ENCODE results near the gene NOS3. TPM values are rescaled to one million over a fixed set of nuclear protein-coding genes. Genes with fewer than 3 reads are reported as not detected.

Gene NOS3
- total RNA-seq, 1 donor from 2014 or later, result 15.1 TPM

GRCh38 chr7:150967349-150967748 is 23.5 kb upstream of the NOS3 start:
- Histone ChIP-seq H3K4me3 (no peak overlapping the region), H3K36me3 (no peaks in the 10 kb centered on the region), H3K27ac (no peak overlapping the region), H3K9me3 (no peaks in the 10 kb centered on the region), H3K4me1 (peaks cover 34% of the 10 kb centered on the region), H3K27me3 (ENCODE audit: low read depth) (peaks cover 29% of the 10 kb centered on the region)
- intact Hi-C loops (cut with DNase I), result no loop called here
- TF ChIP-seq, protein P1, sequence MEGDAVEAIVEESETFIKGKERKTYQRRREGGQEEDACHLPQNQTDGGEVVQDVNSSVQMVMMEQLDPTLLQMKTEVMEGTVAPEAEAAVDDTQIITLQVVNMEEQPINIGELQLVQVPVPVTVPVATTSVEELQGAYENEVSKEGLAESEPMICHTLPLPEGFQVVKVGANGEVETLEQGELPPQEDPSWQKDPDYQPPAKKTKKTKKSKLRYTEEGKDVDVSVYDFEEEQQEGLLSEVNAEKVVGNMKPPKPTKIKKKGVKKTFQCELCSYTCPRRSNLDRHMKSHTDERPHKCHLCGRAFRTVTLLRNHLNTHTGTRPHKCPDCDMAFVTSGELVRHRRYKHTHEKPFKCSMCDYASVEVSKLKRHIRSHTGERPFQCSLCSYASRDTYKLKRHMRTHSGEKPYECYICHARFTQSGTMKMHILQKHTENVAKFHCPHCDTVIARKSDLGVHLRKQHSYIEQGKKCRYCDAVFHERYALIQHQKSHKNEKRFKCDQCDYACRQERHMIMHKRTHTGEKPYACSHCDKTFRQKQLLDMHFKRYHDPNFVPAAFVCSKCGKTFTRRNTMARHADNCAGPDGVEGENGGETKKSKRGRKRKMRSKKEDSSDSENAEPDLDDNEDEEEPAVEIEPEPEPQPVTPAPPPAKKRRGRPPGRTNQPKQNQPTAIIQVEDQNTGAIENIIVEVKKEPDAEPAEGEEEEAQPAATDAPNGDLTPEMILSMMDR (IDR thresholded peaks at IDR 0.05), result no peak
- ATAC-seq (no peak), DNase-seq (no peak)

DNA sequence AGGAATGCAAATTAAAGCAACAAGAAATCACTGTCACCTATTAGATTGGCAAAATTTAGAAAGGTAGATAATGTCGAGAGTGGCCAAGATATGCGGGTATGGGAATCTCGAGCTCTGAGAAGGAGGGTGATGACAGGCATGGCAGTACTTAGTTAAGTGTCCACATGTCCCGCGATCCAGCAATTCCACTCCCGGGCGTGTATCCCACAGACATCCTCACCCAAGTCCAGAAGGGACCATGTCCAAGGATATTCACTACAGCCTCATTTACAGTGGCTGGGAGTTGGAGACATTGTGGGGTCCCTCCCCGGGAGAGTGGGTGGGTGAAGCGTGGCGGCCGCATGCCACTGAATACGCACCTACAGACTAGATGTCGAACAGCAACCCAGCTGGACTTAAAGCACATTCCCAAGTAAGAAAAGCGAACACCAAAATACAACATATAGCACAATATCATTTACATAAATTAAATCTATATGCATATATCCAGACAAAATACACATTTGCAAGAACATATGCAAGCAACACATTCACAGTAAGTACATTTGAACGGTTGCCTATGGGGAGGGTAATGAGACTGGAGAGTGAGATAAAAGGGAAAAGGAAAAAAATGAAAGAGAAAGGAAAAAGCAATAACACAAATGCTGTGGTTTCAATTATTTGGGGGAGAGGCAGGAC is 22.6 kb upstream of the NOS3 start:
- TF ChIP-seq, protein P1 (IDR thresholded peaks at IDR 0.05), result no peak
- Histone ChIP-seq H3K4me1 (peaks cover 28% of the 10 kb centered on the region), H3K9me3 (no peaks in the 10 kb centered on the region), H3K27ac (no peak overlapping the region), H3K36me3 (no peaks in the 10 kb centered on the region), H3K4me3 (no peak overlapping the region), H3K27me3 (ENCODE audit: low read depth) (peaks cover 27% of the 10 kb centered on the region)
- intact Hi-C loops (cut with DNase I), result no loop called here
- ATAC-seq, result no peak
- no peak for DNase-seq

GRCh38 chr7:150968734-150969372 is 22.0 kb upstream of the NOS3 start:
- no peak overlapping the region for H3K4me3 ChIP-seq
- H3K9me3 ChIP-seq, result no peaks in the 10 kb centered on the region
- DNase-seq (no peak), ATAC-seq (peak; percentile 30 to 43)
- intact Hi-C loops (cut with DNase I), result no loop called here
- H3K4me1 ChIP-seq, result peaks cover 26% of the 10 kb centered on the region
- no peak overlapping the region for H3K27ac ChIP-seq
- TF ChIP-seq, protein P1 (IDR thresholded peaks at IDR 0.05), result no peak
- peaks cover 25% of the 10 kb centered on the region for H3K27me3 ChIP-seq (ENCODE audit: low read depth)
- no peaks in the 10 kb centered on the region for H3K36me3 ChIP-seq

DNA sequence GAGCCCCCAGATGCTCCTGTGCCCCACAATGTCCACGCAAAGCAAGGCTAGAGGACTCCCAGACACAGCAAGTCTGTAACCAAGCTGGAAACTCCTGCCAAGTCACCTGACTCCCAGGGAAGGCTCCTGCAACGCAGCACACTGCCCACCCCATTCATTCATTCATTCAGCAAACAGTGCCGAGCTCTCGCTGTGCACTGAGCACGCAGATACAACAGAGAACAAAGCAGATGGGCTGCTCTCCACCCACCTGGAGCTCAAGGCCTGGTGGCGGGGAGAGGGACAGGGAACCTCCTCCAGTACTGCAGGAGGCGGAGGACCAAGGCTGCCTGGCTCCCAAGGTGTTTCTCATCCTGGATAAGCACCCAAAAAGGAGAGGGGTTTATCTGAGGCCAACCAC is 21.3 kb upstream of the NOS3 start:
- no peak overlapping the region for H3K27ac ChIP-seq
- no peak for ATAC-seq
- H3K36me3 ChIP-seq, result no peaks in the 10 kb centered on the region
- intact Hi-C loops (cut with DNase I), result no loop called here
- peaks cover 27% of the 10 kb centered on the region for H3K27me3 ChIP-seq (ENCODE audit: low read depth)
- no peak for DNase-seq
- TF ChIP-seq, protein P1 (IDR thresholded peaks at IDR 0.05), result no peak
- H3K9me3 ChIP-seq, result no peaks in the 10 kb centered on the region
- H3K4me3 ChIP-seq, result no peak overlapping the region
- H3K4me1 ChIP-seq, result peaks cover 23% of the 10 kb centered on the region

DNA sequence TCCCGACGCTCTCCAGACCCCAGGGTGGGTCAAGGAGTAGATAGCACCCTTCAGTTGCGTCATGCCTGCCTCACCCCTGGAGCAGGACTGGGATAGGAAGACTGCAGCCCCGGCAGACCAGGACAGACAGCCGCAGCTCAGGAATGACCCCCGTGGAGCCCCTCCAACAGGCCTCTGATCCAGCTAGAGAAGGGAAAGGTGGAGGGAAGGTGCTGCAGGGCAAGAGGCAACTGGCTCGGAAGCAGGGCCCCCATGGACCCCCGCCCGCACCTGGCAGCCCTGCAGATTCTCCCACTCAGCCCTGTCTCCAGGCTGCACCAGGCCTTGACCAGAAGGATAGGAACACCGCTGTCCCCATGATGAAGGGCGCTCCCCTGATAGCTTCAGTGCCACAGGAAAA is 20.4 kb upstream of the NOS3 start:
- H3K36me3 ChIP-seq, result no peaks in the 10 kb centered on the region
- TF ChIP-seq, protein P1 (IDR thresholded peaks at IDR 0.05), result no peak
- H3K9me3 ChIP-seq, result no peaks in the 10 kb centered on the region
- no peak overlapping the region for H3K4me3 ChIP-seq
- H3K27ac ChIP-seq, result no peak overlapping the region
- peaks cover 23% of the 10 kb centered on the region for H3K4me1 ChIP-seq
- peaks cover 34% of the 10 kb centered on the region for H3K27me3 ChIP-seq (ENCODE audit: low read depth)
- intact Hi-C loops (cut with DNase I), result no loop called here
- no peak for ATAC-seq
- no peak for DNase-seq

Measured in lower lobe of right lung (tissue), 2 donors.